Measurements from ENCODE around the gene GRIA3. TPM values are rescaled to one million over a fixed set of nuclear protein-coding genes. Genes with fewer than 3 reads are reported as not detected.
"Not testable (repeated sequence)": the region's sequence is repeated elsewhere in the genome, so short reads cannot be mapped to it uniquely, and the experiment has no call there.

The GRIA3 gene
- total RNA-seq, 1 donor from 2014 or later: 0.26 TPM

- TF ChIP-seq CTCF (IDR thresholded peaks at IDR 0.05; ENCODE audit: insufficient read depth, low read length, severe bottlenecking): no peak
- FAIRE-seq: no peak
- peak; percentile 39 for DNase-seq (ENCODE audit: low read depth)
Observed at GRCh38 chrX:123274796-123275195, 90.7 kb downstream of the GRIA3 start.

GRCh38 chrX:123277347-123277746 is 93.3 kb downstream of the GRIA3 start:
- DNase-seq (ENCODE audit: low read depth) (peak; percentile 52), FAIRE-seq (no peak)
- no peak overlapping the region for H3K4me3 ChIP-seq (ENCODE audit: low read depth, low read length)
- H3K36me3 ChIP-seq (ENCODE audit: control insufficient read depth, insufficient read depth, low read length): no peaks in the 10 kb centered on the region
- TF ChIP-seq CTCF (IDR thresholded peaks at IDR 0.05; ENCODE audit: insufficient read depth, low read length, severe bottlenecking): no peak
- H3K27me3 ChIP-seq (ENCODE audit: control insufficient read depth, insufficient read depth, low read length): no peaks in the 10 kb centered on the region

More at GRCh38 chrX:123274796-123275195, 90.7 kb downstream of the GRIA3 start:
- Histone ChIP-seq H3K27me3 (ENCODE audit: control insufficient read depth, insufficient read depth, low read length) (no peaks in the 10 kb centered on the region), H3K36me3 (ENCODE audit: control insufficient read depth, insufficient read depth, low read length) (no peaks in the 10 kb centered on the region), H3K4me3 (ENCODE audit: low read depth, low read length) (no peak overlapping the region)

DNA sequence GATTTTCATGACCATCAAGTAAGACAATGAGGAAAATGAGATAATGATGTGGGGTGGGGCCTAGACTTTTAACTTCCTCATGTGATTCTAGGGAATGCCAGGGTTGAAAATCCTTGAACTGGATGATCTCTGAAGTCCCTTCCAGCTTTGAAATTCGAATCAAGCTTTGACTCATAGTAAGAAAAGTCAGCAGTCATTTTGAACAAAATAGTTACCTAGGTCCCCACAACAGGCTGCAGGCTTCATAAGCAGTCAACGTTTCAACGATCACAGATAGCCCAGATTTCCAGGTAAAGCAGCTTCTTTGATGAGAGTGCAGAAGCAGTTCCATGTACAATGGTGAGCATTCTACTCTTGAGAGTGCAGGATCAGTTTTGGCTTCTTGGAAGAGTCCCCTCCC is 93.7 kb downstream of the GRIA3 start:
- TF ChIP-seq CTCF (IDR thresholded peaks at IDR 0.05; ENCODE audit: insufficient read depth, low read length, severe bottlenecking): no peak
- FAIRE-seq: peak; percentile 36
- H3K36me3 ChIP-seq (ENCODE audit: control insufficient read depth, insufficient read depth, low read length): no peaks in the 10 kb centered on the region

DNA sequence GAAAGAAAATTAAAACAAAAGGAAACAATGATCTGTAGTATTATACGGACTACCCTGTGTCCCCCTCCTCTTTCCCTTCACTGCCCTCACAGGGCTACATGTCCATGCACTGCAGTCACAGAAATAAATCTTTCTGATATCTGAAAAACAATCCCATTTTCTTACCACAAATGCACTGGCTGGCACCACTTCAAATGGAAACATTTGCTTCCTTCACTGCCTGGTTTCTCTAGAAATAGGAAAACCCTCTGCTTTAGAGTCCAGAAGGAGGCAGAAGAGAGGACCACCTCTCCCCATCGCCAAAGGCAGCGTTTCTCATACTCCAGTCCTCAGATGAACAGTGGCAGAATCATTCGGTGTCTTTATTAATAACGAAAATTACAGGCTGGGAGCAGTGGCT is 98.2 kb downstream of the GRIA3 start:
- no peak for FAIRE-seq
- H3K27me3 ChIP-seq (ENCODE audit: control insufficient read depth, insufficient read depth, low read length): no peaks in the 10 kb centered on the region

More for the DNA sequence above, 93.7 kb downstream of the GRIA3 start:
- no peak for DNase-seq (ENCODE audit: low read depth)
- Histone ChIP-seq H3K4me3 (ENCODE audit: low read depth, low read length) (no peak overlapping the region), H3K27me3 (ENCODE audit: control insufficient read depth, insufficient read depth, low read length) (no peaks in the 10 kb centered on the region)

GRCh38 chrX:123283407-123283806 is 99.3 kb downstream of the GRIA3 start:
- not testable (repeated sequence) for DNase-seq (ENCODE audit: low read depth); H3K4me3 ChIP-seq (ENCODE audit: low read depth, low read length); H3K27me3 ChIP-seq (ENCODE audit: control insufficient read depth, insufficient read depth, low read length); H3K36me3 ChIP-seq (ENCODE audit: control insufficient read depth, insufficient read depth, low read length); FAIRE-seq

More for the DNA sequence above, 98.2 kb downstream of the GRIA3 start:
- Histone ChIP-seq H3K36me3 (ENCODE audit: control insufficient read depth, insufficient read depth, low read length) (no peaks in the 10 kb centered on the region), H3K4me3 (ENCODE audit: low read depth, low read length) (no peak overlapping the region)
- DNase-seq (ENCODE audit: low read depth): no peak
- TF ChIP-seq CTCF (IDR thresholded peaks at IDR 0.05; ENCODE audit: insufficient read depth, low read length, severe bottlenecking): no peak

DNA sequence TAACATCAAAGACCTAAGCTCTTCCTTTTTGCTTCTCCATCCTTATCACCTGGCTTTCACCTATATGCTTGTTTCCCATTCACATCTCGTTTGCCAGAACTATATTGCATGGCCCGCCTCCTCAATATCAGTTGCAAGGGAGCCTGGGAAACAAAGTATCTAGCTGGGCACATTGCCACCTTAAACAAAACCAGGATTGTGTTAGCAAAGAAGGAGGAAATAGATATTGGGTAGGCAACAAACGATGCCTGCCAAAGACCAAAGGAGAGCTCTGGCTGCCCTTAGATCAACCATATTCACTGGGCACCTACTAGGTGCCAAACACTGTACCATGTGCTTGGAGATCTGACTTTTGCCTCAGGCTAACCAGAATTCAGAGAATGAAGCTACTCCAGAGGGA is 107.5 kb downstream of the GRIA3 start:
- DNase-seq (ENCODE audit: low read depth) (no peak), FAIRE-seq (no peak)
- Histone ChIP-seq H3K27me3 (ENCODE audit: control insufficient read depth, insufficient read depth, low read length) (no peaks in the 10 kb centered on the region), H3K36me3 (ENCODE audit: control insufficient read depth, insufficient read depth, low read length) (no peaks in the 10 kb centered on the region), H3K4me3 (ENCODE audit: low read depth, low read length) (no peak overlapping the region)
- no peak for TF ChIP-seq CTCF (IDR thresholded peaks at IDR 0.05; ENCODE audit: insufficient read depth, low read length, severe bottlenecking)
